DMS153 treated with DMSO at 0.1 percent for 48 hours (cell line): ENCODE data around the gene CNNM1.

Experiments used
- DNase-seq: peaks from one replicate; lab custom pipeline; 2025; ENCODE audit not compliant: unreplicated experiment; lab: John Stamatoyannopoulos, UW

The CNNM1 gene

GRCh38 chr10:99329304-99329553 is at the start of gene CNNM1:
TSS of gene CNNM1 (plus strand) at chr10:99329356. CDS start at chr10:99329388, 32 bp downstream.
- peak; percentile 23 for DNase-seq

DNA sequence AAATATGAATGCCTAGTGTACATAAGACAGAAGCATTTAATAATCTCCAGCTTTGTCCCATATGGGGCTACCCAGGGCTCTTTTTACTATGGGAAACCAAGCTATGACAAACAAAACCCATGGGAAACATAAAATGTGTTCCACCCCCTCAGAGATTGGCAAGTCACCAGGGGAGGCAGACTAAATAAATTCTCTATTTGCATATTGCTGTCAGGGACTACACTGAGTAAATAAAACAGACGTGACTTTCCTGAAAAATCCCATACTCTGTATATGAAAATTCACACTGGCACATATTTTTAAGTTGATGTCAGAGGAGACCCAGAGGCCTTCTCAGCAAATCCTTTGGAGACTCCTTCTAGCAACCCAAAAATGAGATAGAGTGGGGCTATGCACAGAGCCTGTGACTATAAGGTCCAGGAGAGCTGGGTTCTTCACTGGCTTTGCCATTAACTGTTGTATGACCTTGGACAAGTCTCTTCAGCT is 49.5 kb upstream of the CNNM1 start:
- DNase-seq = peak; percentile 6

- DNase-seq = no peak
These were observed 48.7 kb upstream of the CNNM1 start for GRCh38 chr10:99280472-99280871.

DNA sequence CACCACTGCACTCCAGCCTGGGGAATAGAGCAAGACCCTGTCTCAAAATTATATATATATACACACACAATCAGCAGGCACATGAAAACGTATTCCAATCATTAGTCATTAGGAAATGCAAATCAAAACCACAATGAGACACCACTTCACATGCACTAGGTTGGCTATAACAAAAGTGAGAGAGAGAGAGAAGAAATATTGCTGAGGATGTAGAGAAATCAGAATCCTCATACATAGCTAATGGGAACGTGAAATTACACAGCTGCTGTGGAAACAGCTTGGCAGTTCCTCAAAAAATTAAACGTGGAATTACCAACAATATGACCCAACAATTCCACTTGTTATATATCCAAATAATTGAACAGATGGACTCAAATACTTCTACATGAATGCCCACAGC is 43.3 kb upstream of the CNNM1 start:
- DNase-seq = no peak

- no peak for DNase-seq
These were observed 38.9 kb upstream of the CNNM1 start for GRCh38 chr10:99290306-99290705.

DNA sequence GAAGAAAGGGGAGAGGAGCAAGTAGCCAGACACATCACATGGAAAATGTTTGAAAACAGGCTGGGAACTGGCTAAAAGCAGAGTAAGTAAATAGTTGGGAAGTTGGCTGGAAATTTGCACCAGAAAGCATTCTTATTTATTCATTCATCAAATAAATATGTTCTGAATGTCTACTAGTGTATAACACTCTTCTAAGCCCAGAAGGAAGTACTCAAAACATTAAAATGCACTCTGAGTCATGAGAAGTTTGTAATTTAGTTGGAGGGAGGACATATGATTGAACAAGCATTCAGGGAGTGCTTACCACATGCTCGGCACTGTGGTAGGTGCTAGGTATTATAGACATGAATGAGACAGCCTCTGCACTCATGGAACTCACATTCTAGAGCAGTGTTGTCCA is 37.0 kb upstream of the CNNM1 start:
- DNase-seq = no peak

DNA sequence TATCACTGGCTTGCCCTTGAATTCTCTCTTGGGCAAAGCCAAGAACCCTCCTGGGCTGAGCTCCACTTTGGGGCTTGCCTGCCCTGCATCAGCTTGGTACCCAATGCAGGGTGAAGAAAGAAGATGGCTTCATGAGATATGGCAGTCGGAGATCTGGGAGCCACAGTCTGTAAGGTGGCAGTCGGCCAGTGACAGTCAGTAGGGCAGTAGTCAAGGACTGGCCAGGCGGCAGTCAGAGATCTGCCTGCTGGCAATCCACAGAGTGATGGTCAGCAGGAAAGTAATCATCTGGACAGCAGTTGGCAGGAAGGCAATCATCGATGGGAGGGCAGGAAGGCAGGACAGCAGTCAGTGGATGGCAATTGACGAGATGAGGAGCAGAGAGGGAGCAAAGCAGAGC is 32.6 kb upstream of the CNNM1 start:
- DNase-seq = no peak

GRCh38 chr10:99297033-99297432 is 32.1 kb upstream of the CNNM1 start:
- DNase-seq = no peak

GRCh38 chr10:99303899-99304861 is 25.0 kb upstream of the CNNM1 start:
- no peak for DNase-seq

DNA sequence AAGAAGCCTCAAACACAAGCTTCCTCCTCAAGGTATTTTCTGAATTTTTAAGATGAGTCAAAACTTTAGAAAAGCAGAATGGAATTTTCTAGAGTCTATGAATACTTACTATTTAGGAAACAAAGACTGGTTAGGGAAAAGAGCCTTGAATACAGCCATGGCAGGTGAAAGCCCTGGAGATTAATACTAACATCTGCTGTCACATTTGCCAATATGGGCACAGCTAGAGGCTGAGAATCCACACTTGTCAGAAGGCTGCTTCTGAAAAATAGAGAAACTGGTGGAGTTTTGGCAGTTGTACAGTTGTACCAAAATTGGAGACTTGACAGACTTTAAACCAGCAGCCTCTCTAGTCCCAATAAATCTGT is 24.3 kb upstream of the CNNM1 start:
- DNase-seq = no peak

DNA sequence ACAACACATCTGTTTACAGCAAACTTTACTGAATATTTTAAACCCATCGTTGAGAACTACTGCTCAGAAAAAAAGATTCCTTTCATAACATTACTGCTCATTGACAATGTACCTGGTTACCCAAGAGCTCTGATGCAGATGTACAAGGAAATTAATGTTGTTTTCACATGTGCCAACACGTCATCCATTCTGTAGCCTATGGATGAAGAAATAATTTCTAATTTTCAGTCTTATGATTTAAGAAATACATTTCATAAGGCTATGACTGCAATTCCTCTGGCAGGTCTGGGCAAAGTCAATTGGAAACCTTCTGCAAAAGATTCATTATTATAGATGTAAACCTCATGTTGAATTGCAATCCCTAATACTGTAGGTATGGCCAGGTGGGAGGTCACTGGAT is 16.7 kb upstream of the CNNM1 start:
- no peak for DNase-seq

GRCh38 chr10:99315853-99316252 is 13.3 kb upstream of the CNNM1 start:
- no peak for DNase-seq

GRCh38 chr10:99316374-99316773 is 12.8 kb upstream of the CNNM1 start:
- DNase-seq = no peak

DNA sequence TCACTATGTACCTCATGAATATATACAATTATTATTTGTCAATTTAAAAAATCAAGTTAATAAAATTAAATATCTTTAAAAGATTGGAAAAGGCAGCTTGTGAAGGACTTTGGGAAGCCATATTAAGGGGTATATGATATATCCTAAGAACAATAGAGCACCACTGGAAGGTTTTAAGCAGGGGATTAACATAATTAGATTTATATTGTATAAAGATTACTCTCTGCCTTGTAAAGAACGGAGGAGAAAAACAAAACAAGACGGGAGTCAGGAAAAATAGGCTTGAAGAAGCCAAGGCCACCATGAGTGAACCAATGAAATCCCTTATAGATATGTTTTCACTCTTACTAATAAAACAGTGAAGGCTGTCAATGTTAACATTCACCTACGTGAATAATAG is 11.1 kb upstream of the CNNM1 start:
- DNase-seq = no peak

- no peak for DNase-seq
These were observed 10.7 kb upstream of the CNNM1 start for GRCh38 chr10:99318475-99318874.

GRCh38 chr10:99325281-99325680 is 3.9 kb upstream of the CNNM1 start:
- DNase-seq = no peak

GRCh38 chr10:99326871-99327270 is 2.3 kb upstream of the CNNM1 start:
- DNase-seq = no peak

DNA sequence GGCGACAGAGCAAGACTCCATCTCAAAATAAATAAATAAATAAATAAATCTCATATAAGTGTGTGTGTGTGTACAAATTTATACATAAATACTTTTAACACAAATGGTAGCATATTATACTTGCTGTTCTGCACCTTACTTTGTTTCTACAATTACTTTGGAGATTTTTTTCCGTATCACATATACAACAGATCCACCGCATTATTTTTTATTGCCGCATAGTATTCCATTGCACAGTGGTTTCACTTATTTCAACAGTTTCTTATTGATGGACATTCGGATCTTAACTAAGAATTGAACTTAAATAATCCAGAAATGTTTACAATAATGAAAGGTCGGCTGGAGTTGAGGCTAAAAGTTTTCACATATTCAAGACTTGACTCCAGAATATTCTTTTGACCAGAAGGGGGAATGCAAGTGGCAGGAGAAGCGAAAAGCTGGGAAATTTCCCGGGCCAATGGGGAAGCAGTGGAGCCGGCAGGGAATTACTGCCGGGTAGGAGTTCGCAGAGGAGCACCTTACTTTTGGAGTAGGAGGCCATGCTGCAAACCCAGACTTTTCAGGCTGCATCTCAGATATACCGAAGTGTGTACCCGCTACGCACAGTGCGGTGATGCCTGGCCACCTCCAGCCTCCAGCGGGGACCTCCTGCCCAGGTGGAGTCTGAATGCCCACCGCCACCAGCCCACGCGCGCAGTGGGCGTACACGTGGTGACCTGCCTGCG is 415 bp upstream of the CNNM1 start:
- DNase-seq = no peak

DNA sequence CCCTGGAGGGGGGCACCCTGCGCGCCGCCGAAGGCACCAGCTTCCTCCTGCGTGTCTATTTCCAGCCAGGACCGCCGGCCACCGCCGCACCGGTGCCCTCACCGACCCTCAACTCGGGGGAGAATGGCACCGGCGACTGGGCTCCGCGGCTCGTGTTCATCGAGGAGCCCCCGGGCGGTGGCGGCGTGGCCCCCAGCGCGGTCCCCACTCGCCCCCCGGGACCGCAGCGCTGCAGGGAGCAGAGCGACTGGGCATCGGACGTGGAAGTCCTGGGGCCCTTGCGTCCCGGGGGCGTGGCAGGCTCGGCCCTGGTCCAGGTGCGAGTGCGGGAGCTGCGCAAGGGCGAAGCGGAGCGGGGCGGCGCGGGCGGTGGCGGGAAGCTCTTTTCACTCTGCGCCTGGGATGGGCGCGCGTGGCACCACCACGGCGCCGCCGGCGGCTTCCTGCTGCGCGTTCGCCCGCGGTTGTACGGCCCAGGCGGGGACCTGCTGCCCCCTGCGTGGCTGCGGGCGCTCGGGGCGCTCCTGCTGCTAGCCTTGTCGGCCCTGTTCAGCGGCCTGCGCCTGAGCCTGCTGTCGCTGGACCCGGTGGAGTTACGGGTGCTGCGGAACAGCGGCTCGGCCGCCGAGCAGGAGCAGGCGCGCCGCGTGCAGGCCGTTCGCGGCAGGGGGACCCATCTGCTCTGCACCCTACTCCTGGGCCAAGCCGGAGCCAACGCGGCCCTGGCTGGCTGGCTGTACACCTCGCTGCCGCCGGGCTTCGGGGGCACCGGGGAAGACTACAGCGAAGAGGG is 594 bp downstream of the CNNM1 start:
- no peak for DNase-seq

DNA sequence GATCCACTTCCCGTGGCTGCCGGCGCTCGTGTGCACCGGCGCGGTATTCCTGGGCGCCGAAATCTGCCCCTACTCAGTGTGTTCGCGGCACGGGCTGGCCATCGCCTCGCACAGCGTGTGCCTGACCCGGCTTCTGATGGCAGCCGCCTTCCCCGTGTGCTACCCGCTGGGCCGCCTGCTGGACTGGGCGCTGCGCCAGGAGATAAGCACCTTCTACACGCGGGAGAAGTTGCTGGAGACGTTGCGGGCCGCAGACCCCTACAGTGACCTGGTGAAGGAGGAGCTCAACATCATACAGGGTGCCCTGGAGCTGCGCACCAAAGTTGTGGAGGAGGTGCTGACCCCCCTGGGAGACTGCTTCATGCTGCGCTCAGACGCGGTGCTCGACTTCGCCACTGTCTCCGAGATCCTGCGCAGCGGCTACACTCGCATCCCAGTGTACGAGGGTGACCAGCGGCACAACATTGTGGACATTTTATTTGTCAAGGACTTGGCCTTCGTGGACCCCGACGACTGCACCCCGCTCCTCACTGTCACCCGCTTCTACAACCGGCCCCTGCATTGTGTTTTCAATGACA is 1.3 kb downstream of the CNNM1 start:
- DNase-seq = no peak

GRCh38 chr10:99331207-99331803 is 2.1 kb downstream of the CNNM1 start:
- no peak for DNase-seq
